Measurements from ENCODE around the gene OMD. TPM values are rescaled to one million over a fixed set of nuclear protein-coding genes. Genes with fewer than 3 reads are reported as not detected.

Gene OMD
- total and polyA plus RNA-seq, 2 of the 8 experiments (the other 6 are each of a cell fraction or from before 2014, with no cell fraction given), result not detected

- POLR2A ChIA-PET (ENCODE audit: partially characterized antibody), result no interaction called here
- no peak overlapping the region for H3K23ac ChIP-seq (ENCODE audit: insufficient read length)
- H3K27me3 ChIP-seq (replicated peaks in 1 of 4; ENCODE audit: control insufficient read depth in 3 of 4, extremely low read depth in 1 of 4, insufficient read depth in 3 of 4, low read length in 3 of 4), result no peaks in the 10 kb centered on the region
- 82% methylated on average over 5 of the region's 5 CpGs; no CpG with 5 or more reads in 1 of the 2 experiments for WGBS, 2 experiments (ENCODE audit: extremely low coverage in 1 of 2, insufficient coverage in 1 of 2, insufficient read length in 1 of 2, insufficient replicate concordance in 2 of 2, low coverage in 1 of 2, low lambda C conversion rate in 2 of 2, missing lambda C conversion rate in 1 of 2)
- H3K4me2 ChIP-seq (ENCODE audit: insufficient read depth in 1 of 2, low read depth in 2 of 2, low read length in 2 of 2), result no peak overlapping the region
- H2BK20ac ChIP-seq (ENCODE audit: low read length), result no peak overlapping the region
- H3K79me2 ChIP-seq (ENCODE audit: control insufficient read depth in 1 of 2, insufficient read depth in 2 of 2, low read length in 2 of 2), result no peaks in the 10 kb centered on the region
- no peak for FAIRE-seq
- no peaks in the 10 kb centered on the region for H3K79me1 ChIP-seq (ENCODE audit: low read depth, low read length)
- H3K4me3 ChIP-seq (ENCODE audit: extremely low read depth in 1 of 4, insufficient read depth in 2 of 4, low read depth in 3 of 4, low read length in 4 of 4), result no peak overlapping the region
- H3K36me3 ChIP-seq (ENCODE audit: control insufficient read depth in 2 of 4, insufficient read depth in 4 of 4, low read length in 3 of 4), result no peaks in the 10 kb centered on the region
- H4K8ac ChIP-seq (ENCODE audit: extremely low read depth, insufficient read depth, low read length), result no peak overlapping the region
- H2BK120ac ChIP-seq (replicated peaks; ENCODE audit: low read depth, low read length), result no peak overlapping the region
- H3K9ac ChIP-seq (replicated peaks in 1 of 4; ENCODE audit: extremely low read depth in 1 of 4, low read depth in 3 of 4, low read length in 3 of 4), result no peak overlapping the region
- H4K20me1 ChIP-seq (replicated peaks in 1 of 2; ENCODE audit: control insufficient read depth in 1 of 2, insufficient read depth in 2 of 2, low read length in 2 of 2), result no peaks in the 10 kb centered on the region
- H2AK5ac ChIP-seq (ENCODE audit: low read depth, low read length), result no peak overlapping the region
- no peak overlapping the region for H3K56ac ChIP-seq (replicated peaks; ENCODE audit: insufficient read length, low read depth, low read length)
- no peak overlapping the region for H3K14ac ChIP-seq (ENCODE audit: insufficient read length)
- DNase-seq (ENCODE audit: low read depth in 1 of 2, low spot score in 2 of 2), result no peak
- no peaks in the 10 kb centered on the region for H3K23me2 ChIP-seq (ENCODE audit: low read depth, low read length)
- no peaks in the 10 kb centered on the region; a peak in 1 of 4 replicates for H3K9me3 ChIP-seq (ENCODE audit: insufficient read depth in 2 of 2, low read depth in 1 of 2, low read length in 1 of 2)
- CTCF ChIA-PET (ENCODE audit: partially characterized antibody), result interaction anchor here (0.6 to 0.9 kb wide), 2 partner anchors 8 to 87 kb away, joined by 3 read pairs; no protein-coding TSS in a partner anchor
- H2BK5ac ChIP-seq (ENCODE audit: low read depth, low read length), result no peak overlapping the region
- H4K91ac ChIP-seq (replicated peaks; ENCODE audit: insufficient read length, low read length), result no peak overlapping the region
- no peak overlapping the region for H3K18ac ChIP-seq (ENCODE audit: extremely low read depth, low read length)
- no peak overlapping the region for H3K4ac ChIP-seq (replicated peaks; ENCODE audit: insufficient read length, low read depth, low read length)
- no peak overlapping the region for H2BK12ac ChIP-seq (ENCODE audit: low read depth, low read length)
- no peak overlapping the region for H4K5ac ChIP-seq (ENCODE audit: insufficient read length, low read depth, low read length)
- no peak overlapping the region for H2AFZ ChIP-seq (ENCODE audit: low read length)
- H3K27ac ChIP-seq (ENCODE audit: low read depth, low read length), result no peak overlapping the region
- no peak overlapping the region for H2BK15ac ChIP-seq (ENCODE audit: low read length)
- no peaks in the 10 kb centered on the region for H3K4me1 ChIP-seq (replicated peaks in 1 of 4; ENCODE audit: control insufficient read depth in 3 of 4, insufficient read depth in 4 of 4, low read length in 3 of 4)
- TF ChIP-seq EGR1 (IDR thresholded peaks at IDR 0.05; ENCODE audit: borderline replicate concordance, low read depth, low read length), result no peak
- no peak for TF ChIP-seq TBP (IDR thresholded peaks at IDR 0.05; ENCODE audit: low read depth, low read length)
- TF ChIP-seq HDAC2 (IDR thresholded peaks at IDR 0.05; ENCODE audit: borderline replicate concordance in 1 of 2, low read depth in 2 of 2, low read length in 2 of 2), result no peak
- no peak for TF ChIP-seq JUN (IDR thresholded peaks at IDR 0.05; ENCODE audit: low read depth, low read length)
- no peak for TF ChIP-seq SIRT6 (IDR thresholded peaks at IDR 0.05; ENCODE audit: low read length)
- TF ChIP-seq, protein P1, sequence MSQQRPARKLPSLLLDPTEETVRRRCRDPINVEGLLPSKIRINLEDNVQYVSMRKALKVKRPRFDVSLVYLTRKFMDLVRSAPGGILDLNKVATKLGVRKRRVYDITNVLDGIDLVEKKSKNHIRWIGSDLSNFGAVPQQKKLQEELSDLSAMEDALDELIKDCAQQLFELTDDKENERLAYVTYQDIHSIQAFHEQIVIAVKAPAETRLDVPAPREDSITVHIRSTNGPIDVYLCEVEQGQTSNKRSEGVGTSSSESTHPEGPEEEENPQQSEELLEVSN (IDR thresholded peaks at IDR 0.05), result no peak
- TF ChIP-seq BRCA1 (IDR thresholded peaks at IDR 0.05; ENCODE audit: low read depth, low read length), result no peak
Measured at GRCh38 chr9:92439921-92440750, 15.9 kb upstream of the OMD start.

Data from H1 (cell line).